HCT116 (cell line): ENCODE results near the gene NPM3.

ENCODE experiments used
- SIN3A ChIP-seq: IDR thresholded peaks from 2 replicates; pipeline ENCODE4 v1.6.1; 2012; ENCODE audit warnings: low read depth
- SP1 ChIP-seq: IDR thresholded peaks from 2 replicates; pipeline ENCODE4 v1.6.1; 2012; ENCODE audit warnings: low read depth
- TF ChIP-seq, protein P1 (sequence below), 3 experiments: fragments of 200-600 bp in 1 of 3; sonication (generic) in 1 of 3; IDR thresholded peaks in 2 of 3; conservative IDR thresholded peaks in 1 of 3; 2 replicates each; pipeline ENCODE4 v1.5.1; 2012 to 2017; ENCODE audit warnings: low read depth in 2 of 3, low read length in 2 of 3, antibody characterized with exemption in 1 of 3, borderline replicate concordance in 1 of 3, control low read depth in 1 of 3, mild to moderate bottlenecking in 1 of 3, mixed read lengths in 1 of 3, mixed run types in 1 of 3, moderate library complexity in 1 of 3; ENCODE audit not compliant: insufficient read depth in 1 of 3

DNA sequence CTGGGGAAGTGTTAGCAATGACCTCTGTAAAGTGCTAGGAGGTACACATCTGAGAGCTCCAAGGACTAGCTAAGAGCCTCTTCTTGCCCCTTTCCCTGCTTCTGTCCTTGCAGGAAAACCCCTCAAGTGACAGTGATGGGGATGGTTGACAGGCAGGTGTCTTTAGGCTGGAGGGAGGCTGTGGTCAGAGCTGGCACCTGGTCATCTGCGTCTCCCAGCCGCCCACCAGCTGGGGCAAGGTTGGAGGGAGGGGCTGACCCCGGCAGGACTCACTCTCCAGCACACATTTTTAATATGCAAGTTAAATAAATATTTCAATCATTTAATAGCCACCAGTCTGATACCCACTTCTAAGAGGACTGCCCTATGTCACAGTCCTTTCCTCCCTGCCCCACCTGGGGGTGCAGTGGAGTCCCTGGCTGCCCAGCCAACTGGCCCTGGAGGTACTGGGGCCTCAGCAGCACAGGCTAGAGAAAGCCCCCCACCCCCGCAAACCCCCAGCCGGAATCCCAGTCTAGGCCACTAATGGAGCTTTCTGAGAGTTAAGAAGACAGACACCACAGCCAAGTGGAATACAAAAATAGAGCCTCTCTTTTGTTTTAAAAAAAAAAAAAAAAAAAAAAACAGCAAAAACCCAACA is 13.6 kb downstream of the NPM3 start:
- TF ChIP-seq SP1: no peak
- TF ChIP-seq, protein P1, sequence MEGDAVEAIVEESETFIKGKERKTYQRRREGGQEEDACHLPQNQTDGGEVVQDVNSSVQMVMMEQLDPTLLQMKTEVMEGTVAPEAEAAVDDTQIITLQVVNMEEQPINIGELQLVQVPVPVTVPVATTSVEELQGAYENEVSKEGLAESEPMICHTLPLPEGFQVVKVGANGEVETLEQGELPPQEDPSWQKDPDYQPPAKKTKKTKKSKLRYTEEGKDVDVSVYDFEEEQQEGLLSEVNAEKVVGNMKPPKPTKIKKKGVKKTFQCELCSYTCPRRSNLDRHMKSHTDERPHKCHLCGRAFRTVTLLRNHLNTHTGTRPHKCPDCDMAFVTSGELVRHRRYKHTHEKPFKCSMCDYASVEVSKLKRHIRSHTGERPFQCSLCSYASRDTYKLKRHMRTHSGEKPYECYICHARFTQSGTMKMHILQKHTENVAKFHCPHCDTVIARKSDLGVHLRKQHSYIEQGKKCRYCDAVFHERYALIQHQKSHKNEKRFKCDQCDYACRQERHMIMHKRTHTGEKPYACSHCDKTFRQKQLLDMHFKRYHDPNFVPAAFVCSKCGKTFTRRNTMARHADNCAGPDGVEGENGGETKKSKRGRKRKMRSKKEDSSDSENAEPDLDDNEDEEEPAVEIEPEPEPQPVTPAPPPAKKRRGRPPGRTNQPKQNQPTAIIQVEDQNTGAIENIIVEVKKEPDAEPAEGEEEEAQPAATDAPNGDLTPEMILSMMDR (IDR thresholded peaks at IDR 0.05 in 2 of 3, conservative IDR thresholded peaks at IDR 0.05 in 1 of 3; ENCODE audit: borderline replicate concordance in 1 of 3, insufficient read depth in 1 of 3, low read depth in 2 of 3, low read length in 2 of 3): no peak
- no peak for TF ChIP-seq SIN3A
